GM12874 (cell line): ENCODE measurements around the gene RPP25L.

Experiments
- TF ChIP-seq, protein P1 (sequence below): IDR thresholded peaks from 2 replicates; pipeline ENCODE4 v1.5.1; 2011; ENCODE audit warnings: low read depth, mild to moderate bottlenecking, control low read depth, low read length, moderate library complexity; ENCODE audit not compliant: insufficient read depth

Gene RPP25L

DNA sequence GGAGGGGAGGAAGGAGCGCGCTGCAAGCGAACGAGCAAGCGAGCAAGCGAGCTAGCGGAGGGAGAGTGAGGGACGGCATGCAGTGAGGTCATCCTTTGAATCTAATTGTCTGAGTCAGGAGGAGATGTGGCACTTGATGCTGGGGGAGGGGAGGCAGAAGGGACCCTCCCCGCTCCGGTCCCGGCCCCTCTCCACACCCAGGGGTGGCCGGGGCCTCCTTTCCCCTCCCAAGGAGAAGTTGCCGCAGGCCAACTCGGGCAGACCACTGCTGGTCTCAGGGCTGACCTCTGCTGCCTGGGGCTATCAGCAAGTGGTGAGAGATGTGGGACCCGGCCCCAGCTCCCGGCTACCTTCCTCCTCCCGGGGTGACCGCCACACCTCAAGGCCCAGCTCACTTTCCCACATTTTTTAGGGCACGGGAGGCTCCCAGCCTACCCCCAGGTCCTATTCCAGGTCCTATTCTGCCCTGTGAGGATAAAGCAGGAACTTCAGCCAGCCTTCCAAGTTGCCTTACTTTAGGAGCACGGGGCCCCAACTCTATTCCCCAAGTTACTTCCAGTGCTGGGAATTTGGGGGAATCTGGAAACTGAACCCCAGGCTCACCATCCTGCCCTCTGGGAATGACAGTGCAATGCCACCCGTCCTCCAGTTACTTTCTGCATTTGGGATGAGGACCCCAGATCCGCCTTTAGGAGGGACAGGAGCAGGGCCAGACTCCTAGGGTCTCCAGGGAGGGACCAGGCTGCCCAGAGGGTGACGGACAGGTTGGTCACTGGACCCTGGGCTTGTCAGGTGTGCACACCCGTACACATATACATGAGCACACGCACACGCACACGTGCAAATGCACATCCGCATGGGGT is 33.4 kb downstream of the RPP25L start:
- TF ChIP-seq, protein P1, sequence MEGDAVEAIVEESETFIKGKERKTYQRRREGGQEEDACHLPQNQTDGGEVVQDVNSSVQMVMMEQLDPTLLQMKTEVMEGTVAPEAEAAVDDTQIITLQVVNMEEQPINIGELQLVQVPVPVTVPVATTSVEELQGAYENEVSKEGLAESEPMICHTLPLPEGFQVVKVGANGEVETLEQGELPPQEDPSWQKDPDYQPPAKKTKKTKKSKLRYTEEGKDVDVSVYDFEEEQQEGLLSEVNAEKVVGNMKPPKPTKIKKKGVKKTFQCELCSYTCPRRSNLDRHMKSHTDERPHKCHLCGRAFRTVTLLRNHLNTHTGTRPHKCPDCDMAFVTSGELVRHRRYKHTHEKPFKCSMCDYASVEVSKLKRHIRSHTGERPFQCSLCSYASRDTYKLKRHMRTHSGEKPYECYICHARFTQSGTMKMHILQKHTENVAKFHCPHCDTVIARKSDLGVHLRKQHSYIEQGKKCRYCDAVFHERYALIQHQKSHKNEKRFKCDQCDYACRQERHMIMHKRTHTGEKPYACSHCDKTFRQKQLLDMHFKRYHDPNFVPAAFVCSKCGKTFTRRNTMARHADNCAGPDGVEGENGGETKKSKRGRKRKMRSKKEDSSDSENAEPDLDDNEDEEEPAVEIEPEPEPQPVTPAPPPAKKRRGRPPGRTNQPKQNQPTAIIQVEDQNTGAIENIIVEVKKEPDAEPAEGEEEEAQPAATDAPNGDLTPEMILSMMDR, result no peak

DNA sequence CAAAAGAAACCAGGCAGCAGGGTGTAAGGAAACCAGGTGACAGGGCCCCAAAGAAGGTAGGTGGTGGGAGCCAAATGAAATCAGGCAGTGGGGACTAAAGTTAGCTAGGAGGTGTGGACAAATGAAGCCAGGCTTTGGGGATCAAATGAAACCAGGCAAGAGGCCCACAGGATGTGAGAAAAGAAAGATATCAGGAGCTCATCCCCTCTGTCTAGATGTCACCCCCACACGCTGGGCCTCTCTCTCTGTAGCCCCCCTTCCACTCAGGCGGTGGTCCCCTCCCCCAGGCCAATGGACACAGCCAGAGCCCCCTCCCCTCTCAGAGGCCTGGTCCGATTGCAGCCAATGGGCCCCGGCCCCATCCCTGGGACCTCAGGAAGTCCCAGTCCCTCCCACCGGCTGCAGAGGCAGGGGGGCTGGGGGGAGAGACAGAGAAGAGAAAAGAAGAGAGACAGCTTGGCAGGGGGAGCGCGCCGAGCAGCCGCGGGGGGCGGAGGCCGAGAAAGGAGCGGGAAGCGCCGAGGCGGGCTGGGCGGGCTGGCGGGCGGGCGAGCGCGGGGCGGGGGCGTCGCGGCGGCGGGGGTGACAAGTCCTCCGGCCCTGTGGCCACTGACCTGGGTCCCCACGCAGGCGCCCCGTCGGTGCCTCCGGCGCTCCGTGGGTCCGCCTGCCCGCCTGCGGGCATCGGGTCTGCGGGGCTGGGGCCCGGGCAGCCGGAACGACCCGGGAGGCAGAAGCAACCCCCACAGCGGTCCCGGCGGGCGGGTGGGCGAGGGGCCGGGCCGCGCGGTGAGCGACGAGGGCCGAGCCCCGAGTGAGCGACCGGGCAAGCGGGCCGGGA is 34.3 kb downstream of the RPP25L start:
- TF ChIP-seq, protein P1, result no peak

DNA sequence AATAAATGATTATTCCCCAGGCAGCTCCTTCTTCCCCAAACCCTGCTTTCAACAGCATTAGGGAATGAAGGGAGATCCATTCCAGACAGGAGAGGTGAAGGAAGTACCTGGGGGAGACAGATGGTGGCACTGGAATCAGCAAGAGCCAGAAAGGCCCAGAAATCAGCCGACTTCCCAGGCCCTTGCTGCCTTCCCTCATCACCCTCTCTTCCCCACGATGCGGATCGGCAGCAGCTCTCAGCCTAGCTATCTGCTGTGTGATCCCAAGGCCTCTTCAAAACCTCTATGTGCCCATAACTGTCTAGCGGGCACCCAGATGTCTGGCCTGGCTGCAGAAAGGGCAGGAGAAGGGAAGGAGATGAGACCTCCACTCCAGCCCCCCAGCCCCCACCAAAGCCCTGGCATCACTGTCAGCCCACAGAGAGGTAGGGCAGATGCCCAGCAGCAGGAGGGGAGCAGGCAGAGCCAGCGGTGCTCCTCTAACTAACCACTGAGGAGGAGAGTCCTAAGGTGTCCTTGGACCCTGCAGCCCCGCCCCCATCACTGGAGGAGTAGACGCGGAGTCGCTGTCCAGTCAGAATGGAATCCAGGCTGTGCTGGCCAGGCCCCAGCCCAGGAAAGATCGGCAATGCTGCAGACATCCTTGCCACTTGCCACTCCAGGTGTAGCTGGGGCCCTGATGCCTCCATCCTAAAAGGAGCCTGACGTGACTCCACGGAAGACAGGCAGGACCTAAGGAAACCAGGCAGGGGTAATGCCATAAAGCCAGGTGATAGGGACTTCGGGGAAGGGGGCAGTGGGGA is 35.1 kb downstream of the RPP25L start:
- TF ChIP-seq, protein P1, result no peak

DNA sequence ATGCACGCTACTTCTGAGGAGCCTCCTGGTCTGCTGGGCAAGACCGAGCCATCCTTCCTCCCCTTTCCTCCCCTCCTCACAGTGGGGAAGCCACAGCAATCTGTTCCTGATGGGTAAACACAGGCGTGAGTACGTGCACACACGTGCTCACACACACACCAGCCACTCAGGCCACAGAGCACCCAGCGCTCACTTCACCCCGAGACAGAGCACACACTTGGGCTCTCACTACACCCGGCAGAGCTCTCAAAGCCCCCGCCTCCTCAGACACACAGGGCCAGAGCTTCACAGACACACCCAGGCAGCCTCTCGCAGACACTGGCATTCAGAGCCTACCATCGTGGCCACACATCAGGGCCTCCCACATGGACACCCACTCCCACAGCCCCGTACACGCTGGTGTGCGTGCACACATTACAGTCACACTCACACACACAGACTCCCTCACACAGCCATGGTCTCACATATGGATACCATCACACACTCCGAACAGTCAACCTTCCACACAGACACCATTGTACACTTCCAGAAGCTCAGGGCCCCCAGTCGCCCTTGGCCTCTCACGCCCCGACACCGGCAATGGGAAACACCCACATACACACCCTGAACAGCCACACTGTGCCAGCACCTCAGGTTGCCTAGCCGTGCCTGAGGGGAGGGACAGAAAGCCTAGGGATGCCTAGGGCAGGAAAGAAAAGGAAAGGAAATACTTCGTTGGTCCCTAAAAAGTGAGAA is 35.9 kb downstream of the RPP25L start:
- TF ChIP-seq, protein P1, result no peak

DNA sequence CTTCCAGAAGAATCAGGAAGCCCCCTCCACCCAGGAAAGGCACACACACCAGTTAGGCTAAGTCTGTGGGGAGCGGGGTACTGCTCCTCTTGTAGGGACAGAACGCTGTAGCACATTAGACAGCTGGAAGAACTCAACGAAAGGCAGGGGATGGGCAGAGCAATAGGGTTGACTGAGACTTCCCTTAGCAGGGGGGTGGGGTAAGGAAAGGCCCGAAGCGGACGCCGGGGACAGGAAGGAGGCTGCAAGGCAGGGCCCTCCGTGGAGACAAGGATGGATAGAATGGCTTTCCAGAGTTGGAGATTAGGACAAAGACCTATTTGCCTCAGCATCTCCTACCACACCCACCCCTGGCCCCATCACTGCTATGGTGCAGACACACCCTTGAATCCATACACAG is 36.7 kb downstream of the RPP25L start:
- TF ChIP-seq, protein P1, result no peak

DNA sequence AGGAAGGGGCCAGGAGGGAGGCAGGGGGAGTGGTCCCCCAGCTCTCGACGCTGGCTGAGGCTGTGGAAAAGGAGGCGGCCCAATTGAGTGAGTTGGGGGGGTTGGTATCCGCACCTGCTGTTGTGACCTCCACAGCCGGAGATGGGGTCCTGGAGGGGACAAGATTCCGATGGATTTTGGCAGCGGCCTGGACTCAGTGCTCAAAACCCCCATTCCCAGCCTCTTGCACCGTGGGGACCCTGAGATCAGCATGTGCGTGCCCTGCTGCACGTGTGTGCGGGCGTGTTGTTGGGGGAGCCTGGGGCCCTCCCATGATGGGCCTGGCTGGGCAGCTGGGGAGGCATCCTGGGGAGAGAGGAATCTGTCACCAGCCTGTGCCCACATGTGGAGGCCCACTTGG is 37.3 kb downstream of the RPP25L start:
- TF ChIP-seq, protein P1, result no peak
